Right lobe of liver (tissue), 4 donors: Measurements from ENCODE around the gene PRMT3.
"Not testable (repeated sequence)": the region's sequence is repeated elsewhere in the genome, so short reads cannot be mapped to it uniquely, and the experiment has no call there.

Experiments used
- CTCF ChIP-seq, 4 donors: fragments of 200-600 bp in 3 of 4; fragments of 450-650 bp in 1 of 4; IDR thresholded peaks; one replicate each; pipeline versions ENCODE4 v1.5.1 to v1.8.0; 2016 to 2022; ENCODE audit warnings: antibody characterized with exemption in 4 of 4, mild to moderate bottlenecking in 2 of 4
- POLR2A ChIP-seq: fragments of 450-650 bp; IDR thresholded peaks from one replicate; pipeline ENCODE4 v1.6.1; 2017; ENCODE audit warnings: antibody characterized with exemption, mild to moderate bottlenecking
- donor health status: DM: no; HTN: no; CAD: no.
- donor health status: DM: no; HTN: no; CAD: no.
- donor health status: DM: no; HTN: yes; CAD: no.

GRCh38 chr11:20556396-20556795 is 168.9 kb downstream of the PRMT3 start:
- not testable (repeated sequence) for TF ChIP-seq CTCF (IDR thresholded peaks at IDR 0.05); POLR2A
